IMR-90 (cell line): ENCODE data around the gene EIF4E1B.

ENCODE experiments used
- BHLHE40 ChIP-seq: fragments of 150-350 bp; IDR thresholded peaks from 2 replicates; pipeline ENCODE4 v1.6.1; 2016; ENCODE audit warnings: mild to moderate bottlenecking, low read depth, low read length
- MAZ ChIP-seq: IDR thresholded peaks from 2 replicates; pipeline ENCODE4 v1.6.1; 2012; ENCODE audit warnings: low read depth, mild to moderate bottlenecking, low read length, improper control_type of control experiment, moderate library complexity, borderline replicate concordance
- MXI1 ChIP-seq: IDR thresholded peaks from 2 replicates; pipeline ENCODE4 v1.6.1; 2012; ENCODE audit warnings: low read depth, mild to moderate bottlenecking, low read length, moderate library complexity, borderline replicate concordance
- POLR2A ChIP-seq: IDR thresholded peaks from 2 replicates; pipeline ENCODE4 v1.6.1; 2012; ENCODE audit warnings: mild to moderate bottlenecking, low read depth, low read length
- SMC3 ChIP-seq: fragments of 150-350 bp; IDR thresholded peaks from 2 replicates; pipeline ENCODE4 v1.6.1; 2016; ENCODE audit warnings: low read depth, mild to moderate bottlenecking, antibody characterized with exemption, low read length, moderate library complexity
- TF ChIP-seq, protein P1 (sequence below): conservative IDR thresholded peaks from 2 replicates; pipeline ENCODE4 v1.5.1; 2012; ENCODE audit warnings: mild to moderate bottlenecking, low read depth, low read length, improper control_type of control experiment
- TF ChIP-seq, protein P2 (sequence below): fragments of 150-350 bp; IDR thresholded peaks from 2 replicates; pipeline ENCODE4 v1.6.1; 2017; ENCODE audit warnings: mild to moderate bottlenecking, antibody characterized with exemption, low read length, low read depth

DNA sequence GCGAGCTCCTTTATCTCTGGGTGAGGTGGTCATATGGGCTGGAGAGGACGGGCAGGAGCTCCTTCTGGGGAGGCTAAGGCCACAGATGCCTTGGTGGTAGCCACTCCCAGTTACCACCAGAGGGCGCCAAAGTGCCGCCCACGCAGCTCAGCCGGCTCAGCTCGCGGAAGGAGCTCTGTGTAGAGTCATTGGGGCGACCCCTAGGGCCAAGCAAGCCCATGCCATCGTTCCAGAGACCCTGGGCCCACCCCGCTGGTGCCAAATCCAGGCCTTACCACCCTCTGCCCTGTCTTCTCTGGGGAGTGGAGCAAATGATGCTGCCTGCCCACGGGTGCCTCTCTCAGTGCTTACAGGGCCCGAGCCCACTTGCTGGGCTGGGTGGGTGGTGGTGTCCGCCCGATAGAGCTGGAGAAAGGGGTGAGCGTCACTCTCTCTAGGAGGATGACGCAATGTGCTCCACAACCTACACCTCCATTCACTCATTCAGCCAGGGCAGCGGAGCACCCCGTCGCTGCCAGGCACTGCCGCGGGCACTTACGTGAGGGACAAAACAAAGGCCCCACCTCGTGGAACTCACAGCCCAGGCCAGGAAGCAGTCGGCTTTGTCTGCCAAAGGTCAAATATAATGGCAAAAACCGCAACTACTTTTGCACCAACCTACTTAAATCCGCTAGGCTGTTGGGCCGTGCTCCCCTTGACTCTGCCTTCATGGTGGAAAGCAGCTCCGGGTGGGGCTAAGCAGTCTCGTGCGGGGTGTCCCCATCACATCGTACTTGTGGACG is 30.6 kb downstream of the EIF4E1B start:
- TF ChIP-seq, protein P1, sequence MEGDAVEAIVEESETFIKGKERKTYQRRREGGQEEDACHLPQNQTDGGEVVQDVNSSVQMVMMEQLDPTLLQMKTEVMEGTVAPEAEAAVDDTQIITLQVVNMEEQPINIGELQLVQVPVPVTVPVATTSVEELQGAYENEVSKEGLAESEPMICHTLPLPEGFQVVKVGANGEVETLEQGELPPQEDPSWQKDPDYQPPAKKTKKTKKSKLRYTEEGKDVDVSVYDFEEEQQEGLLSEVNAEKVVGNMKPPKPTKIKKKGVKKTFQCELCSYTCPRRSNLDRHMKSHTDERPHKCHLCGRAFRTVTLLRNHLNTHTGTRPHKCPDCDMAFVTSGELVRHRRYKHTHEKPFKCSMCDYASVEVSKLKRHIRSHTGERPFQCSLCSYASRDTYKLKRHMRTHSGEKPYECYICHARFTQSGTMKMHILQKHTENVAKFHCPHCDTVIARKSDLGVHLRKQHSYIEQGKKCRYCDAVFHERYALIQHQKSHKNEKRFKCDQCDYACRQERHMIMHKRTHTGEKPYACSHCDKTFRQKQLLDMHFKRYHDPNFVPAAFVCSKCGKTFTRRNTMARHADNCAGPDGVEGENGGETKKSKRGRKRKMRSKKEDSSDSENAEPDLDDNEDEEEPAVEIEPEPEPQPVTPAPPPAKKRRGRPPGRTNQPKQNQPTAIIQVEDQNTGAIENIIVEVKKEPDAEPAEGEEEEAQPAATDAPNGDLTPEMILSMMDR, result peak; percentile 95
- TF ChIP-seq POLR2A (no peak), BHLHE40 (no peak), SMC3 (peak; percentile 78), MXI1 (no peak), MAZ (no peak; the same call in 1 of the 2 replicates)
- TF ChIP-seq, protein P2, sequence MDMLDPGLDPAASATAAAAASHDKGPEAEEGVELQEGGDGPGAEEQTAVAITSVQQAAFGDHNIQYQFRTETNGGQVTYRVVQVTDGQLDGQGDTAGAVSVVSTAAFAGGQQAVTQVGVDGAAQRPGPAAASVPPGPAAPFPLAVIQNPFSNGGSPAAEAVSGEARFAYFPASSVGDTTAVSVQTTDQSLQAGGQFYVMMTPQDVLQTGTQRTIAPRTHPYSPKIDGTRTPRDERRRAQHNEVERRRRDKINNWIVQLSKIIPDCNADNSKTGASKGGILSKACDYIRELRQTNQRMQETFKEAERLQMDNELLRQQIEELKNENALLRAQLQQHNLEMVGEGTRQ, result no peak
